ENCODE measurements around the gene MYD88. TPM values are rescaled to one million over a fixed set of nuclear protein-coding genes. Genes with fewer than 3 reads are reported as not detected.

Gene MYD88
- total and polyA plus RNA-seq, 9 of the 15 experiments (the other 6 are each of a cell fraction or from before 2014, with no cell fraction given), result 3.2 to 47.3 (median 27.6) TPM

DNA sequence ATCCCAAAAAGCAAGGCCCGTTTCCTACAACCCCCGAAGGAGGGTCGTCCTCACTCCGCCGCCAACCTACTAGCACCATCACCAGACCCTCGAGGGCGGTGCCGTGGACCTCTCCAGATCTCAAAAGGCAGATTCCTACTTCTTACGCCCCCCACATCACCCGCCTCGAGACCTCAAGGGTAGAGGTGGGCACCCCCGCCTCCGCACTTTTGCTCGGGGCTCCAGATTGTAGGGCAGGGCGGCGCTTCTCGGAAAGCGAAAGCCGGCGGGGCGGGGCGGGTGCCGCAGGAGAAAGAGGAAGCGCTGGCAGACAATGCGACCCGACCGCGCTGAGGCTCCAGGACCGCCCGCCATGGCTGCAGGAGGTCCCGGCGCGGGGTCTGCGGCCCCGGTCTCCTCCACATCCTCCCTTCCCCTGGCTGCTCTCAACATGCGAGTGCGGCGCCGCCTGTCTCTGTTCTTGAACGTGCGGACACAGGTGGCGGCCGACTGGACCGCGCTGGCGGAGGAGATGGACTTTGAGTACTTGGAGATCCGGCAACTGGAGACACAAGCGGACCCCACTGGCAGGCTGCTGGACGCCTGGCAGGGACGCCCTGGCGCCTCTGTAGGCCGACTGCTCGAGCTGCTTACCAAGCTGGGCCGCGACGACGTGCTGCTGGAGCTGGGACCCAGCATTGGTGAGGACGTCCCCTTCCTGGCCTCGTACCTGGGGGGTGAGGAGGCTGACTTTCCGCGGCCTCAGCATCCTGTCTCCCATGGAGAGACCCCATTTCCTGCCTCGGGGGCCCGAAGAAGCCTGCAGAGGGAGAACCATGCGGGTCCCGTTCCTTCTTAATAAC is at the start of gene MYD88 (continued):
- TF ChIP-seq ESRRA (IDR thresholded peaks at IDR 0.05; ENCODE audit: borderline replicate concordance, low read depth) (0 out of 2 replicates have a peak, but pooled peaks have one; percentile 64), ZNF146 (CRISPR knock-in tag; IDR thresholded peaks at IDR 0.05; ENCODE audit: unreplicated experiment) (no peak), EP400 (IDR thresholded peaks at IDR 0.05) (peak; percentile 81), ZNF445 (CRISPR knock-in tag; IDR thresholded peaks at IDR 0.05; ENCODE audit: low read depth) (no peak), SMARCE1 (IDR thresholded peaks at IDR 0.05) (no peak; the same call in 1 of the 2 replicates), NFIC (IDR thresholded peaks at IDR 0.05) (peak; percentile 36), TAF1 (IDR thresholded peaks at IDR 0.05; ENCODE audit: control insufficient read depth, extremely low read depth, insufficient read depth, low read length, severe bottlenecking) (peak; percentile 85), ATF7 (IDR thresholded peaks at IDR 0.05) (no peak; the same call in 1 of the 2 replicates), TCFL5 (CRISPR knock-in tag; conservative IDR thresholded peaks at IDR 0.05) (no peak), SIN3B (IDR thresholded peaks at IDR 0.05; ENCODE audit: low read depth) (peak; percentile 28; the same call in 1 of the 2 replicates), RBFOX2 (IDR thresholded peaks at IDR 0.05; ENCODE audit: low read depth, low read length) (peak; percentile 97), JUNB (CRISPR knock-in tag; conservative IDR thresholded peaks at IDR 0.05) (no peak), MEF2D (tag; conservative IDR thresholded peaks at IDR 0.05; ENCODE audit: low read depth) (no peak), LCOR (CRISPR knock-in tag; IDR thresholded peaks at IDR 0.05) (peak; percentile 60; the same call in 1 of the 2 replicates), DDX20 (tag; IDR thresholded peaks at IDR 0.05; ENCODE audit: low read depth) (no peak), ZKSCAN1 (IDR thresholded peaks at IDR 0.05; ENCODE audit: low read depth, low read length) (no peak), NFIX (CRISPR knock-in tag; IDR thresholded peaks at IDR 0.05; ENCODE audit: low read depth) (no peak)
- TF ChIP-seq, protein P1, sequence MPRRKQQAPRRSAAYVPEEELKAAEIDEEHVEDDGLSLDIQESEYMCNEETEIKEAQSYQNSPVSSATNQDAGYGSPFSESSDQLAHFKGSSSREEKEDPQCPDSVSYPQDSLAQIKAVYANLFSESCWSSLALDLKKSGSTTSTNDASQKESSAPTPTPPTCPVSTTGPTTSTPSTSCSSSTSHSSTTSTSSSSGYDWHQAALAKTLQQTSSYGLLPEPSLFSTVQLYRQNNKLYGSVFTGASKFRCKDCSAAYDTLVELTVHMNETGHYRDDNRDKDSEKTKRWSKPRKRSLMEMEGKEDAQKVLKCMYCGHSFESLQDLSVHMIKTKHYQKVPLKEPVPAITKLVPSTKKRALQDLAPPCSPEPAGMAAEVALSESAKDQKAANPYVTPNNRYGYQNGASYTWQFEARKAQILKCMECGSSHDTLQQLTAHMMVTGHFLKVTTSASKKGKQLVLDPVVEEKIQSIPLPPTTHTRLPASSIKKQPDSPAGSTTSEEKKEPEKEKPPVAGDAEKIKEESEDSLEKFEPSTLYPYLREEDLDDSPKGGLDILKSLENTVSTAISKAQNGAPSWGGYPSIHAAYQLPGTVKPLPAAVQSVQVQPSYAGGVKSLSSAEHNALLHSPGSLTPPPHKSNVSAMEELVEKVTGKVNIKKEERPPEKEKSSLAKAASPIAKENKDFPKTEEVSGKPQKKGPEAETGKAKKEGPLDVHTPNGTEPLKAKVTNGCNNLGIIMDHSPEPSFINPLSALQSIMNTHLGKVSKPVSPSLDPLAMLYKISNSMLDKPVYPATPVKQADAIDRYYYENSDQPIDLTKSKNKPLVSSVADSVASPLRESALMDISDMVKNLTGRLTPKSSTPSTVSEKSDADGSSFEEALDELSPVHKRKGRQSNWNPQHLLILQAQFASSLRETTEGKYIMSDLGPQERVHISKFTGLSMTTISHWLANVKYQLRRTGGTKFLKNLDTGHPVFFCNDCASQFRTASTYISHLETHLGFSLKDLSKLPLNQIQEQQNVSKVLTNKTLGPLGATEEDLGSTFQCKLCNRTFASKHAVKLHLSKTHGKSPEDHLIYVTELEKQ (CRISPR knock-in tag; IDR thresholded peaks at IDR 0.05), result peak; percentile 17; the same call in 1 of the 2 replicates
- TF ChIP-seq, protein P2, sequence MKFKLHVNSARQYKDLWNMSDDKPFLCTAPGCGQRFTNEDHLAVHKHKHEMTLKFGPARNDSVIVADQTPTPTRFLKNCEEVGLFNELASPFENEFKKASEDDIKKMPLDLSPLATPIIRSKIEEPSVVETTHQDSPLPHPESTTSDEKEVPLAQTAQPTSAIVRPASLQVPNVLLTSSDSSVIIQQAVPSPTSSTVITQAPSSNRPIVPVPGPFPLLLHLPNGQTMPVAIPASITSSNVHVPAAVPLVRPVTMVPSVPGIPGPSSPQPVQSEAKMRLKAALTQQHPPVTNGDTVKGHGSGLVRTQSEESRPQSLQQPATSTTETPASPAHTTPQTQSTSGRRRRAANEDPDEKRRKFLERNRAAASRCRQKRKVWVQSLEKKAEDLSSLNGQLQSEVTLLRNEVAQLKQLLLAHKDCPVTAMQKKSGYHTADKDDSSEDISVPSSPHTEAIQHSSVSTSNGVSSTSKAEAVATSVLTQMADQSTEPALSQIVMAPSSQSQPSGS (CRISPR knock-in tag; IDR thresholded peaks at IDR 0.05), result no peak
- TF ChIP-seq, protein P3, sequence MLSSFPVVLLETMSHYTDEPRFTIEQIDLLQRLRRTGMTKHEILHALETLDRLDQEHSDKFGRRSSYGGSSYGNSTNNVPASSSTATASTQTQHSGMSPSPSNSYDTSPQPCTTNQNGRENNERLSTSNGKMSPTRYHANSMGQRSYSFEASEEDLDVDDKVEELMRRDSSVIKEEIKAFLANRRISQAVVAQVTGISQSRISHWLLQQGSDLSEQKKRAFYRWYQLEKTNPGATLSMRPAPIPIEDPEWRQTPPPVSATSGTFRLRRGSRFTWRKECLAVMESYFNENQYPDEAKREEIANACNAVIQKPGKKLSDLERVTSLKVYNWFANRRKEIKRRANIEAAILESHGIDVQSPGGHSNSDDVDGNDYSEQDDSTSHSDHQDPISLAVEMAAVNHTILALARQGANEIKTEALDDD (IDR thresholded peaks at IDR 0.05), result no peak
- TF ChIP-seq, protein P4, sequence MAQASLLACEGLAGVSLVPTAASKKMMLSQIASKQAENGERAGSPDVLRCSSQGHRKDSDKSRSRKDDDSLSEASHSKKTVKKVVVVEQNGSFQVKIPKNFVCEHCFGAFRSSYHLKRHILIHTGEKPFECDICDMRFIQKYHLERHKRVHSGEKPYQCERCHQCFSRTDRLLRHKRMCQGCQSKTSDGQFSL (CRISPR knock-in tag; IDR thresholded peaks at IDR 0.05), result peak; percentile 65; the same call in 1 of the 2 replicates
- TF ChIP-seq, protein P4 (tag; IDR thresholded peaks at IDR 0.05), result no peak; a peak in 1 of 4 replicates
